ENCODE measurements around the gene TIMM50. TPM values are rescaled to one million over a fixed set of nuclear protein-coding genes. Genes with fewer than 3 reads are reported as not detected.
A peak's percentile ranks its signal among the peaks of the same experiment; 100 is the strongest.
"Not testable (repeated sequence)": the region's sequence is repeated elsewhere in the genome, so short reads cannot be mapped to it uniquely, and the experiment has no call there.

Gene TIMM50
- total and polyA plus RNA-seq, 2 donors = 44.0 to 49.3 TPM

DNA sequence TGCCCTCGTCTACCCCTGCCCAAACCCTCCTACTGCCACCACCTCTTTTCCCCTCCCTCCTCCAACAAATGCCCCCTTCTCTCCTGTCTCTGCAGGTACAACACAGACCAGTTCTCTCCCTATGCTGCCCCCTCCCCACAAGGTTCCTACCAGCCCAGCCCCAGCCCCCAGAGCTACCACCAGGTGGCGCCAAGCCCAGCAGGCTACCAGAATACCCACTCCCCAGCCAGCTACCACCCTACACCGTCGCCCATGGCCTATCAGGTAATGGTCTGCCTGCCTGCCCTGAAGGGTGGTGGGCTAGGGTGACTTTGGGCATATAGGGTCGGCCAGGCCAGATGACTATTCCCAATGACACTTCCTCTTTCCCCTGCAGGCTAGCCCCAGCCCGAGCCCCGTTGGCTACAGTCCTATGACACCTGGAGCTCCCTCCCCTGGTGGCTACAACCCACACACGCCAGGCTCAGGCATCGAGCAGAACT lies 6.5 kb upstream of the TIMM50 start:
- peak; percentile 21 to 70 (median 51) for DNase-seq (ENCODE audit: low read depth in 6 of 9, low spot score in 9 of 9)
- WGBS = 68% methylated on average over 9 of the region's 9 CpGs
- no peak overlapping the region for H3K4me3 ChIP-seq (ENCODE audit: low read length in 2 of 2)

GRCh38 chr19:39475748-39476147 lies 4.9 kb upstream of the TIMM50 start:
- H3K27me3 ChIP-seq (ENCODE audit: control insufficient read depth in 2 of 2, insufficient read depth in 1 of 2, low read length in 1 of 2) = no peaks in the 10 kb centered on the region
- peaks cover 4 to 8% of the 10 kb centered on the region in 2 donors for H3K4me1 ChIP-seq (ENCODE audit: control insufficient read depth in 2 of 2, insufficient read depth in 2 of 2, low read length in 2 of 2)
- no peak overlapping the region for H3K4me3 ChIP-seq (ENCODE audit: low read length in 2 of 2)
- H3K27ac ChIP-seq (ENCODE audit: low read depth in 1 of 2, low read length in 1 of 2) = no peak overlapping the region
- H3K36me3 ChIP-seq (ENCODE audit: control insufficient read depth in 2 of 2, insufficient read depth in 2 of 2, low read length in 1 of 2) = peaks cover 56 to 57% of the 10 kb centered on the region in 2 donors
- no peak for DNase-seq (ENCODE audit: low read depth in 6 of 9, low spot score in 9 of 9)
- H3K9me3 ChIP-seq (ENCODE audit: control insufficient read depth in 2 of 2, insufficient read depth in 1 of 2, low read length in 1 of 2) = peaks cover 0 to 4% of the 10 kb centered on the region in 2 donors
- 100% methylated on average over 2 of the region's 2 CpGs for WGBS

More for the DNA sequence above, 6.5 kb upstream of the TIMM50 start:
- Histone ChIP-seq H3K27me3 (ENCODE audit: control insufficient read depth in 2 of 2, insufficient read depth in 1 of 2, low read length in 1 of 2) (no peaks in the 10 kb centered on the region), H3K9me3 (ENCODE audit: control insufficient read depth in 2 of 2, insufficient read depth in 1 of 2, low read length in 1 of 2) (peaks cover 0 to 4% of the 10 kb centered on the region in 2 donors), H3K4me1 (ENCODE audit: control insufficient read depth in 2 of 2, insufficient read depth in 2 of 2, low read length in 2 of 2) (no peaks in the 10 kb centered on the region), H3K36me3 (ENCODE audit: control insufficient read depth in 2 of 2, insufficient read depth in 2 of 2, low read length in 1 of 2) (peaks cover 72 to 73% of the 10 kb centered on the region in 2 donors), H3K27ac (ENCODE audit: low read depth in 1 of 2, low read length in 1 of 2) (no peak overlapping the region)

- DNase-seq (ENCODE audit: low read depth in 6 of 9, low spot score in 9 of 9); H3K4me3 ChIP-seq (ENCODE audit: low read length in 2 of 2); H3K9me3 ChIP-seq (ENCODE audit: control insufficient read depth in 2 of 2, insufficient read depth in 1 of 2, low read length in 1 of 2); H3K27ac ChIP-seq (ENCODE audit: low read depth in 1 of 2, low read length in 1 of 2); H3K27me3 ChIP-seq (ENCODE audit: control insufficient read depth in 2 of 2, insufficient read depth in 1 of 2, low read length in 1 of 2): not testable (repeated sequence)
- peaks cover 21 to 22% of the 10 kb centered on the region in 2 donors for H3K36me3 ChIP-seq (ENCODE audit: control insufficient read depth in 2 of 2, insufficient read depth in 2 of 2, low read length in 1 of 2)
- peaks cover 13 to 16% of the 10 kb centered on the region in 2 donors for H3K4me1 ChIP-seq (ENCODE audit: control insufficient read depth in 2 of 2, insufficient read depth in 2 of 2, low read length in 2 of 2)
- 95% methylated on average over 11 of the region's 11 CpGs for WGBS
Observed at GRCh38 chr19:39479319-39479801, 1.3 kb upstream of the TIMM50 start.

GRCh38 chr19:39479916-39480315 lies 722 bp upstream of the TIMM50 start:
- Histone ChIP-seq H3K27ac (ENCODE audit: low read depth in 1 of 2, low read length in 1 of 2) (no peak overlapping the region), H3K4me3 (ENCODE audit: low read length in 2 of 2) (peak overlapping the region; percentile 88 to 91), H3K9me3 (ENCODE audit: control insufficient read depth in 2 of 2, insufficient read depth in 1 of 2, low read length in 1 of 2) (peaks cover 0 to 4% of the 10 kb centered on the region in 2 donors), H3K36me3 (ENCODE audit: control insufficient read depth in 2 of 2, insufficient read depth in 2 of 2, low read length in 1 of 2) (peaks cover 15 to 16% of the 10 kb centered on the region in 2 donors), H3K4me1 (ENCODE audit: control insufficient read depth in 2 of 2, insufficient read depth in 2 of 2, low read length in 2 of 2) (peaks cover 13 to 16% of the 10 kb centered on the region in 2 donors), H3K27me3 (ENCODE audit: control insufficient read depth in 2 of 2, insufficient read depth in 1 of 2, low read length in 1 of 2) (no peaks in the 10 kb centered on the region)
- DNase-seq (ENCODE audit: low read depth in 6 of 9, low spot score in 9 of 9) = peak in 1 of 9 donors; percentile 13
- 65% methylated on average over 10 of the region's 10 CpGs for WGBS

DNA sequence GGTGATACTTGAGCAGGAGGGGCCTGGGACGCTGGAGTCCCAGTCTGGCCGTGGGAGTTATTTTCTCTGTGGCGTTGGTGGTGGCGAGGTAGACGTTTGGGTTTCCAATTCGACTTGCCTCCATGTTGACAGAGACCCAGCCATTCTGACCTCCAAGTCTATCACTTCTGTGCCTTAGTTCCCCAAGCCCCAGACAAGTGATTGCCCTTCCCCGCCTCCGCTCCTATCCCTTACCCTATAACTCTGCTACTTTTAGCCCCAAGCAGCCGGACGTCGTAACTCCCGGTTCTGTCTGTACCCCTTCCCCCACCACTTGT lies 549 bp downstream of the TIMM50 start:
- Histone ChIP-seq H3K27me3 (ENCODE audit: control insufficient read depth in 2 of 2, insufficient read depth in 1 of 2, low read length in 1 of 2) (no peaks in the 10 kb centered on the region), H3K36me3 (ENCODE audit: control insufficient read depth in 2 of 2, insufficient read depth in 2 of 2, low read length in 1 of 2) (peaks cover 13 to 14% of the 10 kb centered on the region in 2 donors), H3K9me3 (ENCODE audit: control insufficient read depth in 2 of 2, insufficient read depth in 1 of 2, low read length in 1 of 2) (no peaks in the 10 kb centered on the region), H3K4me3 (ENCODE audit: low read length in 2 of 2) (peak overlapping the region; percentile 88 to 91), H3K27ac (ENCODE audit: low read depth in 1 of 2, low read length in 1 of 2) (peak overlapping the region; percentile 80 to 87), H3K4me1 (ENCODE audit: control insufficient read depth in 2 of 2, insufficient read depth in 2 of 2, low read length in 2 of 2) (peaks cover 13 to 16% of the 10 kb centered on the region in 2 donors)
- under 1% methylated on average over 12 of the region's 12 CpGs for WGBS
- DNase-seq (ENCODE audit: low read depth in 6 of 9, low spot score in 9 of 9) = no peak

DNA sequence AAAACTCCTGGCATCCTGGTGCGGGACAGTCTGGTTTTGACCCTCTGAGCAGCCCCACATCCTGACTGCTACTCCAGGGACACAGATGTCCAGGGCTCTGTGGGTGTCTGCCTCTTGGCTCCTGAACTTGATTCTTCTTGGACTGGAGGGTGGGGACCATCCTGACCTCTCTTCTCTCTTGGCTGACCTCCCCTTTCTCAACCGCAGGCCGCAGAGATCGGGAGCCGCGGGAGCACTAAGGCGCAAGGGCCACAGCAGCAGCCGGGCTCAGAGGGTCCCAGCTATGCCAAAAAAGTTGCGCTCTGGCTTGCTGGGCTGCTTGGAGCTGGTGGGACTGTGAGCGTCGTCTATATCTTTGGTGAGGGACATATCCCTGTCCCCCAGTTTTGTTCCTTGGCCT lies 1.0 kb downstream of the TIMM50 start:
- peak overlapping the region in 1 of 2 donors; percentile 91 for H3K4me3 ChIP-seq (ENCODE audit: low read length in 2 of 2)
- H3K9me3 ChIP-seq (ENCODE audit: control insufficient read depth in 2 of 2, insufficient read depth in 1 of 2, low read length in 1 of 2) = no peaks in the 10 kb centered on the region
- 89% methylated on average over 11 of the region's 11 CpGs for WGBS
- no peak for DNase-seq (ENCODE audit: low read depth in 6 of 9, low spot score in 9 of 9)
- peaks cover 14% of the 10 kb centered on the region in 2 donors for H3K36me3 ChIP-seq (ENCODE audit: control insufficient read depth in 2 of 2, insufficient read depth in 2 of 2, low read length in 1 of 2)
- H3K4me1 ChIP-seq (ENCODE audit: control insufficient read depth in 2 of 2, insufficient read depth in 2 of 2, low read length in 2 of 2) = peaks cover 13 to 16% of the 10 kb centered on the region in 2 donors
- H3K27me3 ChIP-seq (ENCODE audit: control insufficient read depth in 2 of 2, insufficient read depth in 1 of 2, low read length in 1 of 2) = no peaks in the 10 kb centered on the region
- no peak overlapping the region for H3K27ac ChIP-seq (ENCODE audit: low read depth in 1 of 2, low read length in 1 of 2)

- Histone ChIP-seq H3K27ac (ENCODE audit: low read depth in 1 of 2, low read length in 1 of 2) (no peak overlapping the region), H3K9me3 (ENCODE audit: control insufficient read depth in 2 of 2, insufficient read depth in 1 of 2, low read length in 1 of 2) (no peaks in the 10 kb centered on the region), H3K4me3 (ENCODE audit: low read length in 2 of 2) (no peak overlapping the region), H3K36me3 (ENCODE audit: control insufficient read depth in 2 of 2, insufficient read depth in 2 of 2, low read length in 1 of 2) (peaks cover 22 to 24% of the 10 kb centered on the region in 2 donors), H3K27me3 (ENCODE audit: control insufficient read depth in 2 of 2, insufficient read depth in 1 of 2, low read length in 1 of 2) (no peaks in the 10 kb centered on the region), H3K4me1 (ENCODE audit: control insufficient read depth in 2 of 2, insufficient read depth in 2 of 2, low read length in 2 of 2) (peaks cover 13 to 16% of the 10 kb centered on the region in 2 donors)
- no peak for DNase-seq (ENCODE audit: low read depth in 6 of 9, low spot score in 9 of 9)
- 81% methylated on average over 6 of the region's 6 CpGs for WGBS
Observed at GRCh38 chr19:39483141-39483540, 2.5 kb downstream of the TIMM50 start.

DNA sequence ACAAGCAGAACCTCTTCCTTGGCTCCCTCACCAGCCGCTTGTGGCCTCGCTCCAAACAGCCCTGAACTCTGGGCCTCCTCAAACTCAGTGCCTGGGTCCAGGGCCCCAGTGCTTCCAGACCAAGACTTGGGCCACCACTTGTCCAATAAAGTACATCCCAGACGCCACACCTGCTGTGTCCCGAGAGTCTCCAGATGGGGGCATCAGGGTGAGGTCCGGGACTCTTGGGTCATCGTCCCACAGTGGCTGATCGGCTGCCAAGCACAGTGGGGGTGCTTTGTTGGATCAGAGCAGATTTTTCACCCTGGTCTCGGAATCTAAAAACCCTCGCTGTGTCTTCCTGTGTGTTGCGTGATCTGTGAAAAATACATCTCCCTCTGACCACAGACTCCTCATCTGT lies 9.1 kb downstream of the TIMM50 start:
- H3K4me1 ChIP-seq (ENCODE audit: control insufficient read depth in 2 of 2, insufficient read depth in 2 of 2, low read length in 2 of 2) = no peaks in the 10 kb centered on the region
- H3K9me3 ChIP-seq (ENCODE audit: control insufficient read depth in 2 of 2, insufficient read depth in 1 of 2, low read length in 1 of 2) = no peaks in the 10 kb centered on the region
- H3K27me3 ChIP-seq (ENCODE audit: control insufficient read depth in 2 of 2, insufficient read depth in 1 of 2, low read length in 1 of 2) = no peaks in the 10 kb centered on the region
- H3K4me3 ChIP-seq (ENCODE audit: low read length in 2 of 2) = no peak overlapping the region
- no peak for DNase-seq (ENCODE audit: low read depth in 6 of 9, low spot score in 9 of 9)
- WGBS = 96% methylated on average over 10 of the region's 10 CpGs
- H3K27ac ChIP-seq (ENCODE audit: low read depth in 1 of 2, low read length in 1 of 2) = no peak overlapping the region
- peaks cover 44 to 52% of the 10 kb centered on the region in 2 donors for H3K36me3 ChIP-seq (ENCODE audit: control insufficient read depth in 2 of 2, insufficient read depth in 2 of 2, low read length in 1 of 2)

DNA sequence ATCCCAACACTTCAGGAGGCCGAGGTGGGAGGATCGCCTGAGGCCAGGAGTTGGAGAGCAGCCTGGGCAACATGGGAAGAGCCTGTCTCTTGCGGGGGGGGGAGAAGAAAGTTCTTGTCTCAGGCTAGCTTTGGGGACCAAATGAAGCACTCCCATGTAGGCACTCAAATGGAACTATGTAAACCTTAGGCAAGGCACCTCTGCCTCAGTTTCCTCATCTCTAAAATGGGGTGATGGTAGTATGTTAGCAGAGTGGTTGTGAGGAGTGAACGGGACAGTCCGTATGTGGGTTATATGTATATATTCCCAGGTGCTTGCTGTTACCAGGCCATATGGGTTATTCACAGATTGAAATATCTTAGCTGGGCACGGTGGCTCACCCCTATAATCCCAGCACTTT lies 11.6 kb downstream of the TIMM50 start:
- Histone ChIP-seq H3K27ac (ENCODE audit: low read depth in 1 of 2, low read length in 1 of 2) (no peak overlapping the region), H3K4me3 (ENCODE audit: low read length in 2 of 2) (no peak overlapping the region), H3K27me3 (ENCODE audit: control insufficient read depth in 2 of 2, insufficient read depth in 1 of 2, low read length in 1 of 2) (peaks cover 6 to 15% of the 10 kb centered on the region in 2 donors), H3K36me3 (ENCODE audit: control insufficient read depth in 2 of 2, insufficient read depth in 2 of 2, low read length in 1 of 2) (peaks cover 26 to 33% of the 10 kb centered on the region in 2 donors), H3K4me1 (ENCODE audit: control insufficient read depth in 2 of 2, insufficient read depth in 2 of 2, low read length in 2 of 2) (no peaks in the 10 kb centered on the region), H3K9me3 (ENCODE audit: control insufficient read depth in 2 of 2, insufficient read depth in 1 of 2, low read length in 1 of 2) (no peaks in the 10 kb centered on the region)
- DNase-seq (ENCODE audit: low read depth in 6 of 9, low spot score in 9 of 9) = no peak
- 95% methylated on average over 6 of the region's 6 CpGs for WGBS
